Measurements from ENCODE around the gene PRKCE.

DNA sequence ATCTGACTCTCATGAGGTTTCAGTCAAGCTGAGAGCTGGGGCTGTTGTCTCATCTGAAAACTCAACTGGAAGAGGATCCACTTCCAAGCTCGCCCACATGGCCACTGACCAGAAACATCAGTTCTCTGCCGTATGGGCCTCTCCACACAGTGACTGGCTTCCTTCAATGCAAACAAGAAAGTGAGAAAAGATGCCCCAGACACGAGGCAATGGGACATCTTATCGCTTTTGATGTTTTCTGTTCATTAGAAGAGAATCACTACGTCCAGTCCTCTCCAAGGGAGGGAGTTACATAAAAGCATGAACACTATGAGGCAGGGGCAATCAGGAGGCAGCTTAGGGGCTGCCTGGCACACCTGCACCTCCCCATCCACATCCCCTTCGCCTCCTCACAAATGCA is 338.7 kb downstream of the PRKCE start:
- TF ChIP-seq CTCF (IDR thresholded peaks at IDR 0.05): no peak
- TF ChIP-seq POLR2A (IDR thresholded peaks at IDR 0.05): no peak
